NCI-H2227 treated with DMSO at 0.1 percent for 48 hours (cell line): ENCODE data around the gene PRIM2.
"Not testable (repeated sequence)": the region's sequence is repeated elsewhere in the genome, so short reads cannot be mapped to it uniquely, and the experiment has no call there.

Source experiments
- DNase-seq: peaks from one replicate; lab custom pipeline; 2025; lab: John Stamatoyannopoulos, UW

Gene PRIM2

GRCh38 chr6:57618959-57619358 is 301.5 kb downstream of the PRIM2 start:
- DNase-seq: not testable (repeated sequence)

- DNase-seq: not testable (repeated sequence)
Observed at GRCh38 chr6:57631773-57632172, 314.3 kb downstream of the PRIM2 start.

- not testable (repeated sequence) for DNase-seq
Observed at GRCh38 chr6:57658526-57658925, 341.1 kb downstream of the PRIM2 start.

GRCh38 chr6:57659794-57660193 is 342.4 kb downstream of the PRIM2 start:
- DNase-seq: not testable (repeated sequence)

GRCh38 chr6:57660940-57661339 is 343.5 kb downstream of the PRIM2 start:
- not testable (repeated sequence) for DNase-seq

GRCh38 chr6:57668108-57668507 is 350.7 kb downstream of the PRIM2 start:
- not testable (repeated sequence) for DNase-seq

- DNase-seq: not testable (repeated sequence)
Observed at GRCh38 chr6:57671237-57671636, 353.8 kb downstream of the PRIM2 start.

GRCh38 chr6:57671937-57672627 is 354.7 kb downstream of the PRIM2 start:
- DNase-seq: not testable (repeated sequence)

GRCh38 chr6:57673281-57673680 is 355.9 kb downstream of the PRIM2 start:
- DNase-seq: not testable (repeated sequence)

- not testable (repeated sequence) for DNase-seq
Observed at GRCh38 chr6:57675386-57675785, 358.0 kb downstream of the PRIM2 start.

GRCh38 chr6:57696382-57696781 is 379.0 kb downstream of the PRIM2 start:
- DNase-seq: not testable (repeated sequence)
